Measurements from ENCODE around the gene TNNI2. TPM values are rescaled to one million over a fixed set of nuclear protein-coding genes. Genes with fewer than 3 reads are reported as not detected.

TNNI2 gene
- total and polyA plus RNA-seq, 2 donors (not counting 1 experiment from before 2014, with no cell fraction given) = 2.9 to 12.9 TPM

DNA sequence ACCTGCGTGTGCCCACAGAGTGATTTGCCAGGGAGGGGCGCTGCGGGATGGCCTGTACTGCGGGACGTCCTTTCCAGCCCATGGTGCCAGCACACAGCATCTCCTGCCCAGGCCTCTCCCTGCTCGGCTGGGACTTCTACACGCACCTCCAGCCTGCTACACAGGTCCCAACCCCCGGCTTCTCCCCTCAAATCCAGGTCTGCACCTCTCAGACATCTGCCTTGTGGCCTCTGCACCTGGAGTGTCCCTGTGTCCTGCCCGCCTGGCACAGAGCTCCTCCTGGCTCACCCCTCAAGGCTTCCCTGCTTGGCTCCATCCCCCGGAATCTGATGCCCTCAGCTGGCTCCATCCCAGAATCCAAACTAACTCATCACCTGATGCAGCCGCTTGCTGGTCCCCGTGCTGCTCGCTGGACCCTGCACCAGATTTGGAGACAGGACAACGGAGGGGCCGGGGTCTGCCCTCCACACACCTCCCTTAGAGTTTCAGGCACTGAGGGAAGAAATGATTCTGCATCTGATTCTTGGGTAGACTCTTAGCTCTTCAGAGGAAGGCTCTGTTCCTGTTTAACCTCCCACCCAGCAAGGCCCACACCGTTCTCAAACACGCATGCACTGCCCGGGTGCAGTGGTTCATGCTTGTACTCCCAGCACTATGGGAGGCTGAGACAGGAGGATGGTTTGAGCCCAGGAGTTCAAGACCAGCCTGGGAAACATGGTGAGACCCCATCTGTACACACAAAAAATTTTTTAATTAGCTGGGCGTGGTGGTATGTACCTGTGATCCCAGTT is 10.1 kb downstream of the TNNI2 start:
- ATAC-seq (ENCODE audit: low read depth) (no peak), DNase-seq (no peak)
- intact Hi-C loops (cut with micrococcal nuclease) = loop anchor here (10.0 kb wide), 1 partner anchor 84 kb away; the partner anchor contains the start of gene CTSD
- no peak overlapping the region for H3K4me3 Mint-ChIP-seq
- no peaks in the 10 kb centered on the region for H3K9me3 Mint-ChIP-seq (ENCODE audit: insufficient read depth)
- Histone ChIP-seq H3K36me3 (replicated peaks in 1 of 2; ENCODE audit: control extremely low read depth in 1 of 2, control insufficient read depth in 1 of 2, extremely low read depth in 1 of 2, insufficient read depth in 2 of 2, low read length in 1 of 2) (no peaks in the 10 kb centered on the region), H3K4me1 (ENCODE audit: control insufficient read depth in 2 of 2, insufficient read depth in 2 of 2, low read length in 2 of 2) (peaks cover 71 to 89% of the 10 kb centered on the region in 2 donors), H3K4me3 (ENCODE audit: control extremely low read depth in 1 of 5, extremely low read depth in 1 of 5, insufficient read depth in 1 of 5, low read depth in 2 of 5, low read length in 4 of 5) (no peak overlapping the region), H2AFZ (ENCODE audit: insufficient read depth, low read depth, low read length, poor library complexity, severe bottlenecking) (no peak overlapping the region), H3K27ac (ENCODE audit: low read length in 2 of 2) (peak overlapping the region in 1 of 2 donors; percentile 94), H3K9ac (ENCODE audit: low read length) (no peak overlapping the region), H3K79me2 (ENCODE audit: control insufficient read depth, insufficient read depth, low read length) (peaks cover 48% of the 10 kb centered on the region), H4K20me1 (ENCODE audit: control insufficient read depth, insufficient read depth, low read length, poor library complexity, severe bottlenecking) (peaks cover 9% of the 10 kb centered on the region), H3K4me2 (replicated peaks; ENCODE audit: low read depth, low read length, poor library complexity, severe bottlenecking) (no peak overlapping the region), H3K9me3 (ENCODE audit: control extremely low read depth in 1 of 3, control insufficient read depth in 2 of 3, insufficient read depth in 1 of 3, low read length in 2 of 3) (no peaks in the 10 kb centered on the region), H3K27me3 (replicated peaks in 1 of 4; ENCODE audit: control extremely low read depth in 1 of 4, control insufficient read depth in 3 of 4, insufficient read depth in 4 of 4, low read length in 3 of 4) (no peaks in the 10 kb centered on the region)
- WGBS (ENCODE audit: insufficient coverage) = 98% methylated on average over 11 of the region's 19 CpGs
- no peak for TF ChIP-seq EZH2 (IDR thresholded peaks at IDR 0.05; ENCODE audit: borderline replicate concordance, insufficient read depth, low read depth, low read length, poor library complexity, severe bottlenecking)
- TF ChIP-seq CTCF (IDR thresholded peaks at IDR 0.05) = no peak
- no peaks in the 10 kb centered on the region for H3K27me3 Mint-ChIP-seq
- H3K4me1 Mint-ChIP-seq = peaks cover 88% of the 10 kb centered on the region
- CTCF ChIA-PET = interaction anchor here (1.1 to 10.2 kb wide), 7 partner anchors 9 to 155 kb away, joined by 3 to 104 read pairs (median 10); partner anchors contain the start of gene TNNI2
- POLR2A ChIA-PET = interaction anchor here (0.7 kb wide), 1 partner anchor 43 kb away, joined by 6 read pairs; no protein-coding TSS in a partner anchor
- H3K27ac Mint-ChIP-seq = peak overlapping the region; percentile 97
